DMS153 treated with DMSO at 0.1 percent for 48 hours (cell line): ENCODE results near the gene EZR.
"Not testable (repeated sequence)": the region's sequence is repeated elsewhere in the genome, so short reads cannot be mapped to it uniquely, and the experiment has no call there.

Experiments used
- DNase-seq: peaks from one replicate; lab custom pipeline; 2025; ENCODE audit not compliant: unreplicated experiment; lab: John Stamatoyannopoulos, UW

EZR gene

DNA sequence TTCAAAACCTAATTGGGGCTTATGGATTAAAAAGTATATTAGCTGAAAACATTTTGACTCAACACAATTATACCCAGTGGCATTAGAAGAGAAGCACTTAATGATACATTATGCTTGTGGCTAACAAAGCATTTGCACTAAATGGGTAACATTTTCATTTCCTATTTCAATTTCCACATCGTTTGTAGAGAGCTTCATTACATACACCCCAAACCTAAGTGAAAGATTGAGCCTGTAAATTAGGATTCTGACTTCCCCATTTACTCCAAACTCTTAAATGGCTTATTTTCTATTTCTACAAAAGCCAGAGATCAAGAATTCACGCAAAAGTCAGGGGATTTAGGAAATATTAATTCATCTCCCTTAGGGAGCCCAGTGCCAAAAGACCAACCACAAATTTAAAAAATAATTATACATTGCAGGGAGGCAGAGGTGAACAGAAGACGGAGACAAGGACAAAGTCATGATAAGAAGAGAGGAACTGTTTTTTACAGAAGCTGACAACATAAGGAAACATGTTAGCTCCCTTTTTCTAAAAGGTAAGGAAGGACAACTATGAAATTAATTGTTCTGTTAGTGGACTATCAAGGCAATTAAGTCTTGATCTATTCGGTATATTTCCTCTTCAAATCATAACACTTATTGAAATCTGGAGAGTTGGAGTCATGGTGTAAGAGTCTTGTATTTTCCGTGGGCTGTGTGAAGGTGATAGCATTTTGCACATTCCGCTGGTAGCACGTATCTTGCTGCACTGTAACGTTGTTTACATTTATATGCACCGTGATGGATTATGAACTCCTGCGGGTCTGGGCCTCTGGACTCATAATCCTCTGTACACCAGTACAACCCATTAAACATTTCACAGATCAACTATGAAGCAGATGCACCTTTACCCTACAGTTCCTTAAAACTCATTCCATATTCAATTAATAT lies 24.8 kb upstream of the EZR start:
- no peak for DNase-seq

DNA sequence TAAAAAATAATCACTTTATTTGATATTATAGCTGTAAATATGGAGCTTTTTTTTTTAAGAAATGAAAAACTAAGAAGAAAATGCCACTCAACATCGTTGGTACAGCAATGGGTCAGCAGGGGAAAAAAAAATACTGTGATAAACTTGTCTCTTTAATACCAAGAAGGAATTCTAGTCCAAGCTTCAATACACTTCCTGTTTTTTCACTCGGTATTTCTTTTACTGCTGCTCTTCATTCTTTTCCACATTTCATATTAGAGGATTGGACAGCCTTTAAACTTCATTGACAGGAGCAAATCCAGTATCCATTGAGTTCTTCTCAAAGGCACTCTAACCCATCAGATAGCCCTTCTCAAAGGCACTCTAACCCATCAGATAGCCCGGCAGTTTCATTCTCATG lies 22.2 kb upstream of the EZR start:
- DNase-seq, result no peak

DNA sequence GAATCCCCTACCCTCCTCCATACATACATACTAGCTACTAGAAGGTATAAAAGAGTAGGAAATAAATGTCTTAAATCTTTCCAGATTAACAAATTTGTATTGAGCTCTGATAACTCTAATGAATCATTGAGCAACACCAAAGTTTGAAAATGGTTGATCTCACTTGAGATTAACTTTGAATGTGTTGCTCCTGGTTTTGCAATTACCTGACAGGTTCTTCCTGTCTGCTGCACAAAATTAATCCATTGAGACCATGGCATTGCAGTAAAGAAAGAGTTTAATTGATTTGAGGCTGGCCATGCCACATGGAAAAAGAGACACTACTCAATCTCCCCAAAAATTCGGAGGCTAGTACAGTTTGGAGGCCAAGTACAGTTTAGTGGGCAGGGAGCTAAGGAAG lies 21.3 kb upstream of the EZR start:
- no peak for DNase-seq

DNA sequence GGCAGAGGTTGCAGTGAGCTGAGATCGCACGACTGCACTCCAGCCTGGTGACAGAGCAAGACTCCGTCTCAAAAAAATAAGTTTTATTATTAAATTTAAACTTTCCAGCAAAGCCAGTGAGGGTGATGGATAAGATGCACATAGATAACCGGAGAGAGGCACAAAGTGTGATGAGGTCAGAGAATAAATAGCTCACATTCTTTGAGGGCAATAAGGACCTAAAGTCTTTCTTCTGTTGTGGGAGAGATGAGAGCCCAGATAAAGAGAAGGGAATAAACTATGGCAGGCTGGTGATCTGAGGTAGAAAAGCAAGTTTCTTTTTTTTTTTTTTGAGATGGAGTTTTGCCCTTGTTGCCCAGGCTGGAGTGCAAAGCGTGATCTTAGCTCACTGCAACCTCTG lies 20.6 kb upstream of the EZR start:
- no peak for DNase-seq

DNA sequence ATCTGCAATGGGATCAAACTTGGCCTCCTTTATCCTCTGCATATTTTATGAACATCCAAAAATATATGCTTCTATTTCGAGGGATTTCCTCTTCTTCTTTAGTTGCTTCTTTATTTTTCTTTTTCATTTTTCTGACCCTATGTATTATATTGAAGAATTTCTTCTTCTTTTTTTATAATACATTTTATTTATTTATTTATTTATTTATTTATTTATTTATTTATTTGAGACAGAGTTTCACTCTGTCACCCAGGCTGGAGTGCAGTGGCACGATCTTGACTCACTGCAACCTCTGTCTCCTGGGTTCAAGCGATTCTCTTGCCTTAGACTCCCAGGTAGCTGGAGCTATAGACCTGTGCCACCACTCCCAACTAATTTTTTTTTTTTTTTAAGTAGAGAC lies 19.6 kb upstream of the EZR start:
- not testable (repeated sequence) for DNase-seq

DNA sequence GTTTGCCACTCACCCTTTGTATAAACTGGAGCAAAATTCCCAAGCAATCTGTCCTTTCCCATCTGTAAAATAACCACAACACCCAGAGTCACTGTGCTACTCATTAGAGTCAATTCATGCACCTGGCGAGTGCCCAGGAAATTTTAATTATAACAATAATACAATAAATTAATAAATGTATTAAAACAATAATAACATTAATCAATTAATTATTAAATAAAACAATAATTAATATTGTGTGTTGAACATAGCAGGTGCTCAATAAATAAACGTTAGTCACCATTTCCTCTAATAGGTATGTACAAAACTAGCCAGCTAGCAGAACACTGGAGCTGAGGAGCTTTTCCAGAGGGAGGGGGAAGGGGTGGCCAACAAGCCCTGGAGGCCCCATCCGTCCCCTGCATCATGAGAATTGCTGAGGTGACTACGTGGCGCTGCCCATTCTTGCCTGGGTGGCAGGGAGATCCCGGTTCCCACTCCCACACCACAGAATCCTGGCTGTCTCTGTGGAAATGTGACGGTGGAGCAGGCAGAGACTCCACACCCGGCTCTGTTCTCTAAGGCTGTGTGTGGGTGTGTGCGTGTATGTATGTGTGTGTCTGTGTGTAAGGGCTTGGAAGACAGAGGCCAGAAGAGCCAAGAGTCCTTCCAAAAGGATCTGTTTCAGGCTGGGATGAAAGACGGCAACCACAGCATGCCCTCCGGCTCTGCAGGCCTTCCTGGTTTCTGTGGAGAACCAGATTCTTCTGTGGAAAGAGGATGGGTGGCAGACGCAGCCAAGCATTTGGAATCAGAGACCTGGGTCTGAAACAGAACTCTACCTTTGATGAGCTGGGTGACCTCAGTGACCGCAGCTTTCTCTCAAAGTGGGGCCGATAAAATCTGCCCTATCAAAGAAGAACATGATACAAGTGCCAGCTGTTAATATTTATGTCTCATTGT lies 18.8 kb upstream of the EZR start:
- DNase-seq, result no peak

DNA sequence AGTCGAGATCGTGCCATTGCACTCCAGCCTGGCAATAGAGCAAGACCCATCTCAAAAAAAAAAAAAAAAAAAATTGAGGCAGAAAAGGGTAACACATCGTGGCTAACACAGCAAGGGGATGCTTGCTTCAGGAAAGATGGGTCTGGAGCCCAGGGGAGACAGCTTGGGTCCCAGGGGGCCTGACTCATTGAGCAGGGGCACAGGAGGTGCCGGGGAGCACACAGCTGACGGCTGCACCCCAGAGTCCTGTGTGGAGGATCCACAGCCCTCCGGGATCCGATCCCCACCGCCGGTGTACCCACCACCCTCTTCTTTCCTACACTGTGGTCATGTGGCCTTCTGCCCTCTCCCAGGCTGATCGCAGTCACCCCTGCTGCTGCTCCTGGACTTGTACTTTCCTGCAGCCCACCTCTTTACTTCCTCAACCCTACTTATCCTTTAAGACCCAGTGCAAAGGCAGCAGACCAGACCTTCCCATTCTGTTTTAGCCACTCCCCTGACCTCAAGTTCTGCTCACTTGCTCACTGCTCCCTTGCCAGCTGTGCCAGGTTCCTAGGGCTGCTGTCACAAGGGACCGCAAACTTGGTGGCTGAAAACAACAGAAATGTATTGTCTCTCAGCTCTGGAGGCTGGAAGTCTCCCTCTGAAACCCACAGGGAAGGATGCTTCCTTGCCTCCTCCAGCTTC lies 17.6 kb upstream of the EZR start:
- no peak for DNase-seq

DNA sequence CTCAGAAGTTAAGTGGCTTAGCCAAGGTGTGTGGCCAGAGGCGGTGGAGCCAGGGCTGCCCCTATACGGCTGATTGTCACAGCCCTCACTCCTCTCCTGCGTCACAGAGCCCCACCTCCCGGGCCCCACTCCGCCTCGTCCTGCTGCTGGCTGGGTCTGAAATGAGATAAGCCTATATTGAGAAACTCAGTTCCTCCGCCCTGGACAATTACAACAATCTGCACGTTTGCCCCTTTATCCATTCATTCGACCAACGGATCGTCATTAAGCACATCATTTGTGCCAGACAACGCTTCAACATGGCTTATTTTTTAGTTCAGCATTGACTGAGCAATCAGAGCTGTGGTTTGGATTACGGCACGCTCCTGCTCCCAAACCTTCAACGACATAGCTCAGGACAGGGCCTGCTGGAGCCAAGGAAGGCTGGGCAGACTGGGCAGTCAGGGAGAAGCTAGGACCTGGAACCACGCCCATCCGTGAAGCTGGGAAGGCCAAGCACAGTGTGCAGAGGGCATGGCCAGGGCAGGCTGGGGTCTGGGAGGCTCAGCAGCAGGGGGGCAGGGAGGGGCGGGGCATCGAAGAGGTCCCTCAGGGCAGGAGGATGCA lies 16.6 kb upstream of the EZR start:
- no peak for DNase-seq

DNA sequence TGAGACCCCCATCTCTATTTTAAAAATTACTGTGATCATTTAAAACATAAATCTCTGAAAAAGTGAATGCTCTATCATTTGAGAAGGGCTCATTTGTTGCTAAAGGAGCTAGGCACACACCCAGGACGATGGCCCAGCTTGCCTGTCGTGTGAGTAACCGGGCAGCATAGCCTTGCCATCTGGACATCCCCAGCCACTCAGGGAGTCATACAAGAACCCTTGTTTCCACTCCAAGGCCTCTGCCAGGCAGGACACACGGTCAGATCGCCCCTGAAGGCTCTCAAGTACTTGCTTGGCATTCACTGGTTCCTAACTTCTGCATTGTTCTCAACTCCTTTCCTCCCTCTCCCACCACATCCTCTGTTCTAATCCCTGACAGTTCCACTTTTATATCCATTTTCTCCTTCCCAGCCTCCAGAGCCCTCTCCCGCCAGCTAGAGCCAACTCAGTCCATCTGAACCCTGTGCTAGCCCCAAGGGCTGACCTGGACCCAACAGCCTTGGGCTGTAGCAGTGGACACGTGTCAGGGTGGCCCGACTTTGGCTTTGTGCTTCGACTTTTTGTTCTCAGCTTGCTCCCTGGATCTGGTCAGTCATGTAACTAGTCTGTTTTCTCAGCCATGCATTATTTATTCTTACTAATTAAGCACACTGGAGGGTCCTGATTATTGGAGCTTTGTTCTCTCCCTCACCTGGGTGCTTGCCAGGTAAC lies 15.7 kb upstream of the EZR start:
- DNase-seq, result no peak

DNA sequence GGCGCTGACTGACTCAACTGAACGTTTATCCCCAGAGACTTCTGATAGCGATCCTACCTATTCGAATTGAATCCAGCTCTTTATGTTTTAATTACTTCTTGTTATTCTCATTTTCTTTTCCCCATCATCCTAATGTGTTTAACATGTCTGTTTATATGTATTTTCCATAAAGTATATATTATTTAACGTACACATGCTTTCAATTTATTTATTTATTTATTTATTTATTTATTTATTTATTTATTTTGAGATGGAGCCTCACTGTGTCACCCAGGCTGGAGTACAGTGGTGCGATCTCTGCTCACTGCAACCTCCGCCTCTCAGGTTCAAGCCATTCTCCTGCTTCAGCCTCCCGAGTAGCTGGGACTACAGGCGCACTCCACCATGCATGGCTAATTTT lies 13.6 kb upstream of the EZR start:
- DNase-seq, result not testable (repeated sequence)

DNA sequence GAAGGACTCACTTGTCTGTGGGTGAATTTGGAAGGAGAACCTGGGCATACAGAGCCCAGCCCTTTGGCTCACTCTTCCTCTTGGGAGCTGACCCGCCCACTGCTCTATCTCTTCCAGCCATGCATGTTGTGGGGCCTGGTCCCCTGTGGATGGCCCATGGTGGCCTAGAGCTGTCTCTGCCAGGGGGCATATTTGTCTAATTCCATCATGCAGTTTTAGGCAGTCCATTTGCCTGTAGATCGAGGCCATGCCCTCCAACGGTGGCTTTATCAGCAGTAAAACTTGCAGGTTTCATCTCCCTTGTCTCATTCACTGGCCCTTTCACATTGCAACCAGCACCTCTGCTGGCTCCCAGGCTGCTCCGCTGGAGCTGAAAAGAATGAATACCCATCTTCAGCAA lies 12.9 kb upstream of the EZR start:
- DNase-seq, result no peak

DNA sequence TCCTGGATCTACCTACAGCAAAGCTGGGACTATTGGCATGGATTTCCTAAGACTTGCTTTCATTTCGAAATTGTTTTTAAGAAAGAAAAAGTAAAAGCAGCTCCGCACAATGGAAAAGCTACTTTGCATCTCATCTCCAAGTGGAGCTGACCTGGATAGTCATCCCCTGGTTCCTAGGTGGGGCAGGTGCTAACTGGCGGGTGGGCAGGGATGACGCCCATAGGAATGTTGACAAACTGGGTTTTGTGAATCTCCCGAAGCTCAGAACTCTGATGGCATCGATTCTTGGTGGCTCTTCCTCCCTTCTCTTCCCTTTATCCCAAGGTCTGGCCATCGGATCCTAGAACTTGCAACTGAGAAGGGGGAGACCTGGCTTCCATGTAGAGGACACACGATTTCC lies 12.4 kb upstream of the EZR start:
- DNase-seq, result no peak

DNA sequence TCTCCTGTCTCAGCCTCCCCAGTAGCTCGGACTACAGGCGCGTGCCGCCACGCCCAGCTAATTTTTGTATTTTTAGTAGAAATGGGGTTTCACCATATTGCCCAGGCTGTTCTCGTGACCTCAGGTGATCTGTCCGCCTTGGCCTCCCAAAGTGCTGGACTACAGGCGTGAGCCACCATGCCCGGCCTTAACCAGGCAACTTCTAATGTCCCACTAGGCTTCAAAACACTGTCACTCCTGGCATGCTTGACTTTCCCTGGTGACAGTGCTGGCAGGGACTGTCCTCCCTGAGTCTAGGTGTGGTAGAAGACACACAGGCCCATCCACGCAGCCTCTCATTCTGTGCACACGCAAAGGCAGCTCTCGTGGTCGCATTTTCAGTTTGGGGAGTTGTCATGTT lies 11.6 kb upstream of the EZR start:
- no peak for DNase-seq

DNA sequence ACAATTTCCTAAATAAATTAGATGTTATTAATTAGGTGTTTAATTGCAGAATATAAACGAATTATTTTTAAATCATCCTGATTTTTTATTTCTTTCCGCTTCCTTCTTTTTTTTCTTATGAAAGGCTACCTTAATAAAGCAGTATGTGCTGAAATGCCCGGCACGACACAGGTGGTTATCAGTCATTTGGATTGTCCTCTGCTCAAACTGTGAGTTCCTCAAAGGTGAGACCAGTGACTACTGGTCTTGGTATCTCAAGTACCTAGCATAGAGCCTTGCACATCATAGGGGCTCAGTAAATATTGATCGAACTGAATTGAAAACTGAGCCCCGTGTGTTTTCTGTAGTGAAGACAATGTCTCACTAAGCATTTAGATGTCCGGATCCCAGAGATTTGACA lies 9.6 kb upstream of the EZR start:
- DNase-seq, result no peak

DNA sequence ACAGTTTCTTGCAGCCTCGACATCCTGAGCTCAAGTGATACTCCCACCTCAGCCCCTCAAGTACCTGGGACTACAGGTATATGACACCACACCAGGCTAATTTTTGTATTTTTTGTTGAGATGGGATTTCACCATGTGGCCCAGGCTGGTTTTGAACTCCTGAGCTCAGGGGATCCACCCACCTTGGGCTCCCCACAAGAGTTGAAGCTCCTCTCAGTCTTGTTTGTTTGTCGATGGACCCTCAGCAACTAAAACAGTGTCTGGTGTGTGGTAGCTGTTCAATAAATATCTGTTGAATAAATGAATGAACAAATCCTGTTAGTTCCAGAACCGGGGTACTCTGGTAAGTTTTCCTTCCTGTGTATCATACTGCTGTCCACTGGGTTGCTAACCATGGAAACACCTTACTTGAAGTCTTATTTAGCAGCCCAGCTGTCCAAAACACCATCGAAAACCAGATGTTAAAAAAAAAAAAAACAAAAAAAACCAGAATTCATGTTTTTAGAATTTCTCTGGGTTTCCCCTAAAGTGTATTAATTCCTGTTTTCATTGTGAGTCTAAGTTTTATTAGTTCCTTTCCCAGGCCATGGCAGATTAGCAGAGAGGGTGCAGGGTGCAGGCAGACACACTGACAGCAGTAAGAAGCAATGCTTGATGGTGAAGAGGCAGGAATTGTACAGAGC lies 7.8 kb upstream of the EZR start:
- no peak for DNase-seq

DNA sequence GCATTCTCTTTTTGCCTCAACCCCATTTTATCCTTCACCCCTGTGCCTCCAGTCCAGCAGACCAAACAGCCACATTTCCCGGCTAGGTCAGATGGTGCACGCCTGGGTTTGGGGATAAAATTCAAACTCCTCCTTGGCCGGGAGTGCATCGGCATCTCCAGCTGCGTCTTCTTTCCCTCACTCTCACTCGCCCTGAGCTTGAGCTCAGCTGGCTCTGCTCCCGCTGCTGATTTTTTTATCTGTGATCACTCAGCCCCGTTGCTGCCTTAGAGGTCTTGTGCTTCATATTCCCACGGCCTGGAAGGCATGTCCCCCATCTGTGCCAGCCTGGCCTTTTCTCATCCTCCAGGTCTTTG lies 6.8 kb upstream of the EZR start:
- DNase-seq, result no peak

DNA sequence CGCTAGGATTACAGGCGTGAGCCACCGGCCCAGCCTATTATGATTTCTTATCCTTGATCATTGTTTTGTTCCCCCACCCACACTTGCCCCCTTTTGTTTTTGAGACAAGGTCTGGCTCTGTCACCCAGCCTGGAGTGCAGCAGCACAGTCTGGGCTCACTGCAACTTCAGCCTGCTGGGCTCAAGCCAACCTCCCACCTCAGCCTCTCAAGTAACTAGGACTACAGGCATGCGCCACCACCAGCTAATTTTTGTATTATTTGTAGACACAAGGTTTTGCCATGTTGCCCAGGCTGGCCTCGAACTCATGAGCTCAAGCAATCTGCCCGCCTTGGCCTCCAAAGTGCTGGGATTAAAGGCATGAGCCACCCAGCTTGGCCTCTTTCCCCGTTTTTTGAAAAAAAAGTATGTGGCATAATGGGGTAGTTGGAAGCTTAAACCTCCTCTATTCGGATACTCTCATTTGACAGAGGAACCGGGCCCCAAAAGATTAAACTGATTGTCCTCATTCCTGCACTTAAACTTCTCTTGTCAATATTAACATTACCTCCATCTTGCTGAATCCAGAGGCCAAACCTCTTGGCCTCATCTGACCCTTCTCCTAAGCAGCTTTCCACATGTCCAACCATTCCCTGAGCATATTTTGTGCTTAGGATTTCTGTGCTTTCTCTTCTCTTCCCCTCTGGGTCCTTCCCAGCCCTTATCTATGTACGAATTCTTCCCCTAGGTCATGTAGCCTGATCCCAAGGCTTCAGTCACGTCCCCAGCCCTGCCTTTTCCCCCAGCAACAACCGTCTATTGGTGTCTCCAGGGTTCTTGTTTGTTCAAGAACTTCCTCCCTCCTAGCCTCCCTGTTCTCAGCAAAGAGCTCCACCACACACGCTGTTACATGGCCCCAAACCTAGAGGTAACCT lies 6.1 kb upstream of the EZR start:
- no peak for DNase-seq

DNA sequence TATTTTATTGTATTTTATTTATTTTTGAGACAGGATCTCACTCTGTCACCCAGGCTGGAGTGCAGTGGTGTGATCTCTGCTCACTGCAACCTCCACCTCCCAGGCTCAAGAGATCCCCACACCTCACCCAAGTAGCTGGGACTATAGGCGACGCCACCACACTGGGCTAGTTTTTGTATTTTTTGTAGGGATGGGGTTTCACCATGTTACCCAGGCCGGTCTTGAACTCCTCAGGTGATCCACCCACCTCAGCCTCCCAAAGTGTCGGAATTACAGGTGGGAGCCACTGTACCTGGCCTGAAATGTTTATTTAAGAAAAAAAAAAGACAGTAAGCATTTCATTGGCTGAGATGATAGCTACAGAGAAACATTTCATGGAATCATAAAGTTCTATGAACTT lies 4.4 kb upstream of the EZR start:
- not testable (repeated sequence) for DNase-seq
